Right renal pelvis (tissue), 4 donors: ENCODE results near the gene DHCR7. TPM values are rescaled to one million over a fixed set of nuclear protein-coding genes. Genes with fewer than 3 reads are reported as not detected.

Source experiments
- DNase-seq, 4 donors: peaks; one replicate each; pipeline ENCODE4 v3.0.0-alpha.2; 2013; ENCODE audit warnings: low read depth in 4 of 4, low spot score in 3 of 4, missing footprints in 1 of 4
- polyA plus RNA-seq, 4 donors: library from polyadenylated mRNA; unstranded; fragments of 120-200 nt; gene quantifications; one replicate each; pipeline ENCODE4 v1.2.1, GENCODE V29; 2013; ENCODE audit not compliant: insufficient read length in 4 of 4

DHCR7 gene, protein sequence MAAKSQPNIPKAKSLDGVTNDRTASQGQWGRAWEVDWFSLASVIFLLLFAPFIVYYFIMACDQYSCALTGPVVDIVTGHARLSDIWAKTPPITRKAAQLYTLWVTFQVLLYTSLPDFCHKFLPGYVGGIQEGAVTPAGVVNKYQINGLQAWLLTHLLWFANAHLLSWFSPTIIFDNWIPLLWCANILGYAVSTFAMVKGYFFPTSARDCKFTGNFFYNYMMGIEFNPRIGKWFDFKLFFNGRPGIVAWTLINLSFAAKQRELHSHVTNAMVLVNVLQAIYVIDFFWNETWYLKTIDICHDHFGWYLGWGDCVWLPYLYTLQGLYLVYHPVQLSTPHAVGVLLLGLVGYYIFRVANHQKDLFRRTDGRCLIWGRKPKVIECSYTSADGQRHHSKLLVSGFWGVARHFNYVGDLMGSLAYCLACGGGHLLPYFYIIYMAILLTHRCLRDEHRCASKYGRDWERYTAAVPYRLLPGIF
- 10 to 100 TPM; 37.8 to 49.5 (median 43.0) TPM for polyA plus RNA-seq

DNA sequence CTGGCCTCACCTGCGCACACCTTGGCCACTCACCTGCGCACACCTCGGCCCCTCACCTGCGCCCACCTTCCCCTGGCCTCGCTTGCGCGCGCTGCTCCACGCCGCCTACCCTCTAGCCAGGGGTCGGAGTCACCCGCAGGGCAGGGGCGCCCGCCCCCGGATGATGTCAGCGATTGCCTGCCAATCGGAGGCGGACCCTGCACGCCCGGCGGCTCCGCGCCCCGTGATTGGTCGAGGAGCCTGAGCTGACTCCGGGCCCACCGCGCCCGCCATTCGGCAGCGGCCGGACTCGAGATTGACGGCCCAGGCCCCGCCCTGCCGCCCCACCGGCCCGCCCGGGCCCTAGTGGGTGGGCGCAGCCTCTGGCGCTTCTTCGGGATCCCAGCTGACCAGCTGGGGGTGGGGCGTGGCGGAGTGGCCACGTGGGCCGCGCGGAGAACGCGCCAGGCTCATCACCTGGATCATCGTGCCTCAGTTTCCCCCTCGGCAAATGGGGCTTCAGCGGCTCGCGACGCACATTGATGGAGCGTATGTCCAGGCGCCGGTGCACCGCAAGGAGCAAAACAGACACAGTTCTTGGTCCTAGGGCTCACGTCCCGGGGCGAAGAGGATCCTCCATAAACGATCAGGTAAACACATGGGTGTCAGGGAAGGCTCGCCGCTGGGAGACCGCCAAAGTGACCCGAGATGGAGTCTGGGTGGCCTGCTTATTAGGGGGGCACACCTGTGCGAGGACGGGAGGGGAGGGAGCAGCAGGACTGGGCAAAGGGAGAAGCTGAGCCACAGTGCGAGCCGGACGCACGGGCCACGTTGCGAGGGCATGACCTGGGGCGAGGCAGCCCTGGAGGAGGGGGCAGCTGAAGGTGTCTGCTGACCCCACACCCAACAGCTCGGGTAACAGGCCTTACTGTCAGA lies at the start of gene DHCR7:
TSS of gene DHCR7 (minus strand) at position 137 of the 915 bp plus-strand sequence. CDS start 3,441 bp downstream, outside the sequence.
- peak; percentile 86 to 88 (median 87) for DNase-seq

DNA sequence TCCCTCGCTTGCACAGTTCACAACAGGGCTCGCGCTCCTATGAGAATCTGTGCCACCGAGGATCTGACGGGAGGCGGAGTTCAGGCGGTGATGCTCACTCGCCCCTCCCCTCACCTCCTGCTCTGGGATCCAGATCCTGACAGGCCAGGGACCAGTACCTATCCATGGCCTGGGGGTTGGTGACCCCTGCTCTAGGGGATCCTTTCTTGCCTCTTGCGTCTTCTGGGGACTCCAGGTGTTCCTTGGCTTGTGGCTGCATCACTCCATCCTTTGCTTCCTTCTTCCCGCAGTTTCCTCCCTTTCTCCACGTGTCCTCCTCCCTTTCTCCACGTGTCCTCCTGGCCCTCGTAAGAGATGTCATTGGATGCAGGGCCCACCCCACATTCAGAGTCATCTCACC lies 48.2 kb upstream of the DHCR7 start:
- DNase-seq = no peak

DNA sequence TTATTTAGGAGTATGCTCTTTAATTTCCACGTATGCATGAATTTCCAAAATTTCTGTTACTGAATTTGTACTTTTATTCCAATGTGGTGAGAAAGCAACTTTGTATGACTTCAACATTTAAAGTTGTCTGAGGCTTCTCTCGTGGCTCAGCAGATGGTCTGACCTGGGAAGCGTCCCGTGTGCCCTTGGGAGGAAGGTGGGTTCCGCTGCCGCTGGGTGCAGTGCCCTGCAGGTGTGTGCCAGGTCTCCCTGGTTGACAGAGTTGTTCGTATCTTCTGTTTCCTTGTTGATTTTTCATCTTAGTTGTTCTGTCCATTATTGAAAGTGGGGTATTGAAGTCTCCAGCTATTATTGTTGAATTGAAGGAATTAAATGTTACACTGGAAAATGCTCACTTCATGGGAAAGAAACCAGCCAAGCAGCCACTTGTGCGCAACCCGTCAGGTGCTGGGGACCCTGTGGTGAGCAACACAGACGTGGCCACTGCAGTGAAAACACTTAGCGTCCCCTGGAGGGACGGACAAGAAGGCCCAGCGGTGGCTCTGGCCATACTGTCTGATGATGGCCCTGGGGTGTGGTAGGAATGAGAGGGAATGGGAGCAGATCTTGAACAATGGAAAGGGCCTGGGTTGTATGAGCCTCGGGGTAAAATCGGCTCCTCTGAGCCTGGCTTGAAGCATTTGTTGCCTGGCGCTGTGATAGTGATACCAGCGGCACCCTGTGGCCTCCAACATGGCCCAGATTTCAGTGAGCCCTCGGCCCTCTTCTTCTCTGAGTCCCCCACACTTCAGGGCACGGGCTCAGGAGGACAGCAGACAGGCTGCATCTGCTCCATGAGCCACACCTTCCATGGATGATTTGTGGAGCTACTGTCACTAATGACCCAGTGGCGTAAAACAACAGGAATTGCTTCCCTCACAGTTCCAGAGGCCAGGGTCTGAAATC lies 47.4 kb upstream of the DHCR7 start:
- DNase-seq = no peak

DNA sequence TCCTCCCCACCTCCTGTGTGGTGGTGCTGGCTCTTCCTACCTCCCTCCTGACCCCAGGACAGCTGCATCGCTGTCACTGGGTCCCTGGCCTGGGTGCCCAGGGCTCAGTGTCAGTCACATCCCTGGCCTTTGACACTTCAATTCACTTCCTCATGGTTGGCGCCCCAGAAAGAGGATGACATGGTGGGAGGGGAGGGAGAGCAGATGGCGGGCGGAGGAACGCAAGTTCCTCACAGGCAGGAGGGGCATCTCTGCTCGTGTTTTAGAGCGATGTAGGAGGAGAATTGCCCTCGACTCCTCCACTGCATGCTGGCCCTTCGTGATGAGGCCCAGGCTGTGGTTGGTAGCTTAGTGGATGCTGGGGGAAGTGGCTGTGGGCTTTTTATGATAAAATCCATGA lies 43.7 kb upstream of the DHCR7 start:
- DNase-seq = no peak

DNA sequence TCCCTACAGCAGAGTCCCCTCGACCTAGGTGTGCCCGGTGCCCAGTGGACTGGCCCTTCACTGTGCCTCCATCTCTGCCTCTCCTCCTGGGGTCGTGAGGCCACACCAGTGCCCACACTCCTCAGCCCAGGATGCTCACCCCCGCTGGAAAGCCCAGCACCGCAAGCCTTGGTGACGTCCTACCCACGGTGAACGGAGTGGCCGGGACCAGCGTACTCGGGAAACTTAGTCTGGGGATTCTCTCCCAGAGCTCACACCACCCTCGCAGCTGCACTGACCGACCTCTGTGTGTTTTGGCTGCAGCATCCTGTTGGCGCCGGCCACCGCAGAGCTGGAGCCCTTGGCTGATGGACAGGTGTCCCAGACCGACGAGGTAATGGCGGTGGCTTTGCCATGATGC lies 43.3 kb upstream of the DHCR7 start:
- no peak for DNase-seq

DNA sequence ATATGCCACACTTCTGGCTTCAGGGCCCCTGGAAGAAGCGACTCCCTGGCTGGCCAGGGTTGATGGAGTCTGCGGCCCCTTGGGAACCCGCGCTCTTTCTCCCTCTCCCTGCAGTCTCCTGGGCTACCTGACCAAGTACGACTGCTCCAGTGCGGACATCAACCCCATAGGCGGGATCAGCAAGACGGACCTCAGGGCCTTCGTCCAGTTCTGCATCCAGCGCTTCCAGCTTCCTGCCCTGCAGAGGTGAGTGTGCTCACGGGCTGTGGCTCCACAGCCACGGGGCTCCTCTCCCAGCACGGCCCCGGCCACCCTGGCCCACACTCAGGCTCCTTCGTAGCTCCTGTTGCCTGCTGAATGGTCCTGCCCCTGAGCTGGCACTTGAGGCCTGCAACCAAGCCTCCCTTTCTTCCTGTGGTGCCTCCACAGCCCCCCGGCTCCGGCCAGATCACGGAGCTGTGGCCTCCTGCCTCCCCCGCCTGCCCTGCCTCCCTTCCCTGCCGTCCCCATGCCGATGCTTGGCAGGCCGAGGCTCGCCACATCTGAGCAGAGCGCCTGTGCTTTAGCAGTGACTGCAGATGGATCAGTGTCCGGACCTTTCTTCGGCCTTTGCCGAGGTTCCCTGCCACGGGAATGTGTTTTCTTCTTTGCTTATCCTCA lies 42.7 kb upstream of the DHCR7 start:
- DNase-seq = no peak

DNA sequence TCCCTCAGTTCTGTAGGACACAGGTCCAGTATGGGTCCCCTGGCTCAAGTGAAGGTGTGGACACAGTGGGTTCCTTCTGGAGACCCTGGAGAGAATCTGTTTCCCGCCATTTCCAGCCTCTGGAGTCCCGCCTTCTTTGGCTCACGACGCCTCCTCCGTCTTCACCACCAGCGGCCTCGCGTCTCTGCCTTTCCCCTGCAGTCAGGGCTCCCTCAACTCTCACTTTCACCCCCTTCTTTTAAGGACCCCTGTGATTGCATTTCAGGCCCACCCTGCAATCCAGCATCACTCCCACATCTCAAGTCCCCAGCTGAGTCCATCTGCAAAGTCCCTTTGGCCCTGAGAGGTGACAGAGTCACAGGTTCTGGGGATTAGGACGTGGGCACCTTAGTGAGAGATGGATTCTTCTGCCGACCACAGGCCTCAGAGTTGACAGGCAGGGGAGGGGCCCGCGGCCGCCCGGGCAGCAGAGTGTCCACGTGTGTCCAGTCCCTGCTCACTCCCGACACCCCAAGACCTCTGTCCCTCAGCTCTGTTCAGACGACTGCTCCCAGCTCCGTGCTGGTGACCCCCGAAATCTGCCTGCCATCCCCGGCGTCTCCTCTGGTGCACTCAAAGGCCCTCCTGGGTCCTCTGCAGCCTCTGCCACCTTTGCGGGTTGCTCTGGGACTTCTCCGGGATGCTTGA lies 42.0 kb upstream of the DHCR7 start:
- no peak for DNase-seq

DNA sequence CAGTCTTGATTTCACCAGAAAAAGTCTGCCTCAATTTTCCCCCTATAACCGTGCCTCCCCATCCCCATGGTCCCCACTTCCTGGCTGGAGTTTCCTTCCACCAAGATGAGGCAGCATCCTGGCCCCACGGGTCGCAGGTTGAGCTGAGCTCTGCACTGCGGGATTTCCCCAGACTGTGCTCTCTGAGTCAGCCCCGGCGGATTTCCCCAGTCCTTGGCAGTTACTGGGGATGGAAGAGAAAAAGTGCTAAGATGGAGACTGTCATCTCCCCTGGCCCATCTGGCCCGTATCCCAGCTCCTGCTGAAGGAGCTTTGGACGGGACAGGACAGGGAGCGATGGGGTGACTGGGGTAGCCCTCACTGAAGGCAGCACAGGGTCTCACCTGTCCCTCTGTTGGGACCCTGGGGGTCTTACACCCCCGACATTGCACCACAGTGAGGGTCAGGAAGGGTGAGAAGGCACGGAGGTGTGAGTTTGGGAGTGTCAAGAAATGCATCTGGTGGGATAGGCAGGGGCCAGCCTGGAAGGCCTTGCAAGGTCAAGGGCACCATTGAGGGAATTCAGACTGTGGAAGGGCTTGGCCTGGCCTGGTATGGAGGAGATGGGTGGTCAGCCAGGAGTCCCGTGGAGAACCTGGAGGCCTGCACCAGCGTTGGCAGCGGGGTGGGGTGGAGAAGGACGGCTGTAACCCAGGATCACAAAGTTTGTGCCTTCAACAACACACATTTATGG lies 41.3 kb upstream of the DHCR7 start:
- DNase-seq = no peak

DNA sequence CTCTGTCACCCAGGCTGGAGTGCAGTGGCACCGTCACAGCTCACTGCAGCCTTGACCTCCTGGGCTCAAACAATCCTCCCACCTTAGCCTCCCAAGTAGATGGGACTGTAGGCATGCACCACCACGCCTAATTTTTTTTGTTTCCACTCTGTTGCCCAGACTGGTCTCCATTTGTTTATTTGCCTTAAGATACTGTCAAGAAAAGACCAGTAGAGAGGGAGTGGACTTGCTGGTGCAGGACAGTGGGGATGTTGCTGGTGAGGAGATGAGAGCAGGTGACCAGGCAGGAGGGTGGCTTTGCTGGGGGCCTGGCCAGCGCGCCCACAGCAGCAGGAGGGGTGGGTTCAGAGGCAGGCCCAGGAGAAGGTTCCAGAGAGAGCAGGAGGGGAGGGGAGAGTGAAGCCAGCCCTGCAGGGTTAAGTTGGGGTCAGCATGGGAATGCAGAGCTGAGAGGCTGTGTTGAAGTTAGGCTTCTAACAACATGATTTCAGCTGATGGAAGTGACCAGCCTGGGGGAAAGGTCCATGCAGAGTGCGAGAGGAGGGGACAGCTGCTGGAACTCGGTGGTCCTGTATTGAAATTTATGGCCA lies 40.6 kb upstream of the DHCR7 start:
- DNase-seq = no peak

DNA sequence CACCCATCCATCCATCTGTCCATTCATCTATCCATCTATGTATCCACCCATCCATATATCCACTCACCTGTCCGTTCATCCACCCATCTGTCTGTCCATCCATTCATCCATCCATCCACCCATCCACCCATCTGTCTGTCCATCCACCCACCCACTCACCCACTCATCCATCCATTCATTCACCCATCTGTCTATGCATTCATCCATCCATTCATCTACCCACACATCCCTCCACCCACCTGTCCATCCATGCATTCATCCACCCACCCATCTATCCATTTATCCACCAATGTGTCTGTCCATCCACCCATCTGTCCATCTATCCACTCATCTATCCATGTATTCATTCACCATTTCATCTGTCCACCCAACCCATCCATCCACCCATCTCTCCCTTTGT lies 38.1 kb upstream of the DHCR7 start:
- no peak for DNase-seq

DNA sequence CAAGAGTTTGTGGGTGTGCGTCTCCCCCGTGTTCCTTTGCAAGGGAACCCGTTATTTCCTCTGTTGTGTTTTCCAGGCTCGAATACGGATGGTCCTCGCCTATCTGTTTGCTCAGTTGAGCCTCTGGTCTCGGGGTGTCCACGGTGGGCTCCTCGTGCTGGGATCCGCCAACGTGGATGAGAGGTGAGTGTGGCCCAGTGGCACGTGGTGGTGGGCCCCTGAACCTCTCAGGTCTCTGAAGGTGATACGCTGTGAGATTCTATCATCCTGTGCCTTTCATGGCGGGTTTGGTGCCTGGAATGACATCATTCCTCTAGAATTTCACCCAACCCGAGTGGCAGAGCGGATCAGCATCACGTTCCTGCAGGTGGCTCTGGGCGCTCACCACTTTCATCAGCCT lies 37.3 kb upstream of the DHCR7 start:
- DNase-seq = no peak

DNA sequence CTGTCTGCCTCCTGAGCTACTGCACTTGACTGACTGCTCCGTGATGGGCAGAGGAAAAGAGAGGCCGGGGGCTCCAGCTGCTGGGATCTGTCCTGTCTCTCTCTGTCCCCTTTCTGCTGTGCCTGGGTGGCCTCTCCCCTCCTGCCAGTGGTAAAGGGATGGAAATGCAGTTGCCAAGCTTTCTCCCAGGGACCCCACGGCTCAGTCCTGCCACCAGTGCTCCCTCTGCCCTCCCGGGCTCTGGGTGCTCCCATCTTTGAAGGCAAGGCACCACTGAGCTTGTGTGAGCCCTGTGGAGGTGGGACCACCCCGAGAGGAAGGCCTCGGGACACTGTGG lies 36.8 kb upstream of the DHCR7 start:
- DNase-seq = no peak

DNA sequence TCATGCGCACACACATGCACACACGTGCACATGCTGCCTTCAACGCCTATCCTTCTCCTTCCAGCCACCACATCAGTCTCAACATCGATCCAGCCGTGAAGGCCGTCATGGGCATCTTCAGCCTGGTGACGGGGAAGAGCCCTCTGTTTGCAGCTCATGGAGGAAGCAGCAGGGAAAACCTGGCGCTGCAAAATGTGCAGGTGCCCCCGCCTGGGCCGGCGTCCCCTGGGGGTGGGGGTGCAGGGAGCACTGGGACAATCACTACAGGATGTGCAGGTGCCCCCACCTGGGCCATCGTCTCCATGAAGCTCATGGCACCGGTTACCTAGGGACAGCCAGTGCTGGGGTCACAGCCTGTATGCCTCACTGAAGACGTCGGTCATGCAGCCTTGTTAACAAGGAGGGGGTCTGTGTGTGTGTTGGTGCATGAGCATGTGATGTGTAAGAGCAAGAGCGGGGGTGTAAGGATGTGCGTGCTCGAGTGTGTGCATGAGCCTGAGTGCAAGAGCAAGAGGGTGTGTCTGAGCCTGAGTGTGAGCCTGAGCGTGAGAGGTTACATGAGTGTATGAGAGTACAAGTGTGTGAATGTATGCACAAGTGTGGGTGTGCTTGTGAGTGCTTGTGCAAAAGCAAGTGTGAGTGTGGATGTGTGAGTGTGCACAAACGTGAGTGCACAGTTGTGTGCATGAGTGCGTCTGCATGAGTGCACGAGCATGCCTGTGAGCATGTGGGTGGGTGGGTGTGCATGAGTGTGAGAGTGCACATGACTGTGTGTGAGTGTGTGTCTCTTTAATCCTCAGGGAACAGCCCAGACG lies 36.3 kb upstream of the DHCR7 start:
- DNase-seq = no peak

DNA sequence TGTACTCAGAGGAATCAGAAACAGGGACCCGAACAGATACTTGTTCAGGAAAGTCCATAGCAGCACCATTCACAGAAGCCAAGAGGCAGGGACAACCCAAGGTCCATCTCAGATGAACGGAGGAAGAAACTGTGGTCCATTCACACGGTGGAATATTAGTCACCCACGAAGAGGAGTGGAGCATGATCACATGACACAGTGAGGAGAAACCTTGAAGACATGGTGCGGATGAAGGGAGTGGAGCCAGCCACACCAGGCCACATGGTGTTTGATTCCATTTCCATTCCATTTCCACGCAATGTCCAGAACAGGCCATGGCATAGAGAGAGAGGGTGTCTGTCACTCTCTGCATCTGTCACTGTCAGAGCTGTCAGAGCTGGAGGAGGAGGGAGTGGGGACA lies 35.5 kb upstream of the DHCR7 start:
- DNase-seq = no peak

DNA sequence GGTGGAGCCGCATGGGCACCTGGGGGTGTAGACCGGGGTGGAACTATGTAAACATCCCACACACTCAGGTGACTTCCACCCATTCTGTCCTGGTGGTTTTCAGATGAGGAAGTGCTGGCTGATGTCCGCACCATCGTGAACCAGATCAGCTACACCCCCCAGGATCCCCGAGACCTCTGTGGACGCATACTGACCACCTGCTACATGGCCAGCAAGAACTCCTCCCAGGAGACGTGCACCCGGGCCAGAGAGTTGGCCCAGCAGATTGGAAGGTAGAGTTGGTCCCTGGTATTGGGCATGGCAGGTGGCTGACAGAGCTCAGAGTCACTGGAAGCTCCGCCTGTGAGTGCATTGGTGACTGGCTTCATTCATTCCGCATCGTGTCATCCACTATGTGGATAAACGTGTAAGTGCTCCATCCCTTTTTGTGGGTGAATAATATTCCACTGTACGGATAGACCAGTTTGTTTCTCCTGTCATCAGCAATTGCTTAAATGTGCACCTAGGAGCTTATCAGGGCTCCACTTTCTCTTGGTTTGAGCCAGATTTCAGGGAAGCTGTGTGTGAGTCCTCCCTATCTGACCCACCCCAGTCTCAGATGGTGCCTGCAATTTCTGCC lies 34.7 kb upstream of the DHCR7 start:
- DNase-seq = no peak

DNA sequence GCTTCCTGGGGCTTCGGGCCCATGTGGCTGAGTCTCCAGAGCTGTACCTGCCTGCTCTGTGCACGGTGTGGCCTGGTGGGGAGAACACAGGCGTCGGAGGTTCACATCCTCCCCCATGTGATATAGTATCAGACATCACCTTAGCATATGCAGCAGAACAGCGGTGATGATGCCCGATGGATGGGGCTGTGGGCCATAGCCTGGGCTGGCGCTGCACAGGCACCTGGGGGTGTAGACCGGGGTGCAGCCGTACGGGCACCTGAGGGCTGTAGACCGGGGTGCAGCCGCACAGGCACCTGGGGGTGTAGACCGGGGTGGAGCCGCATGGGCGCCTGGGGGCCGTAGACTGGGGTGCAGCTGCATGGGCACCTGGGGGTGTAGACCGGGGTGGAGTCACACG lies 34.0 kb upstream of the DHCR7 start:
- DNase-seq = no peak
